Lower lobe of right lung (tissue), 2 donors: ENCODE results near the gene TAB3. TPM values are rescaled to one million over a fixed set of nuclear protein-coding genes. Genes with fewer than 3 reads are reported as not detected.

Source experiments
- ATAC-seq, 2 donors: fragments of 200-7000 bp; cut with Tn5 transposase; one replicate each; pipeline ENCODE4 v1.9.1; 2020 to 2022; ENCODE audit warnings: mild to moderate bottlenecking in 2 of 2, moderate library complexity in 2 of 2
- DNase-seq: peaks from one replicate; pipeline ENCODE4 v3.0.0-alpha.2; 2020
- H3K27ac ChIP-seq: fragments of 200-600 bp; one replicate; pipeline ENCODE4 v1.8.0; 2022
- H3K27me3 ChIP-seq: fragments of 200-600 bp; one replicate; pipeline ENCODE4 v1.8.0; 2022; ENCODE audit warnings: low read depth
- H3K36me3 ChIP-seq: fragments of 200-600 bp; one replicate; pipeline ENCODE4 v1.8.0; 2022; ENCODE audit warnings: mild to moderate bottlenecking
- H3K4me1 ChIP-seq: fragments of 200-600 bp; one replicate; pipeline ENCODE4 v1.8.0; 2022
- H3K4me3 ChIP-seq: fragments of 200-600 bp; one replicate; pipeline ENCODE4 v1.8.0; 2022; ENCODE audit warnings: mild to moderate bottlenecking
- H3K9me3 ChIP-seq: fragments of 200-600 bp; one replicate; pipeline ENCODE4 v1.8.0; 2022
- CTCF ChIP-seq: fragments of 200-600 bp; IDR thresholded peaks from one replicate; pipeline ENCODE4 v1.8.0; 2022; ENCODE audit warnings: antibody characterized with exemption, mild to moderate bottlenecking
- intact Hi-C: fragments of 100-400 bp; cut with DNase I; formaldehyde crosslinking; loops from one replicate; pipeline ENCODE4 v1.11.0; 2022
- total RNA-seq: library from RNA; stranded (reverse); fragmentation: NEBNext Ultra II Directional; extraction: Animal tissue kit (Norgen Biotek cat#: 25700); gene quantifications from one replicate; pipeline ENCODE4 v1.2.1, GENCODE V29; 2021
- donor health status: DM: no; HTN: yes; CAD: no; lungs with severe emphysema.

TAB3 gene
- total RNA-seq, 1 donor from 2014 or later: 23.3 TPM

- Histone ChIP-seq H3K9me3 (no peaks in the 10 kb centered on the region), H3K27me3 (no peaks in the 10 kb centered on the region), H3K4me3 (no peak overlapping the region), H3K27ac (no peak overlapping the region), H3K36me3 (no peaks in the 10 kb centered on the region), H3K4me1 (no peaks in the 10 kb centered on the region)
- DNase-seq (no peak), ATAC-seq (no peak)
- TF ChIP-seq CTCF: no peak
- intact Hi-C loops: no loop called here
Observed at GRCh38 chrX:30794497-30794896, 94.6 kb downstream of the TAB3 start.

DNA sequence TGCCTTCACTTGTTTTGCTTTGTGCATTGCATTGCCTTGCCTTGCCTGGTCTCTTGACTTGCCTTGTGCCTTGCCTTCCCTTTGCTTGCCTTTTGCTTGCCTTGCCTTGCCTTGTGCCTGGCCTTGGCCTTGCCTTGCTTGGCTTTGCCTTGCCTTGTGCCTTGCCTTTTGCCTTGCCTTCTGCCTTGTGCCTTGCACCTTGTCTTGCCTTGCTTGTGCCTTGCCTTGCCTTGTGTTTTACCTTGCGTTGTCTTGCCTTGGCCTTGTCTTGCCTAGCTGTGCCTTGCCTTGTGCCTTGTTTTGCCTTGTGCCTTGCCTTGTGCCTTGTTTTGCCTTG lies 95.3 kb downstream of the TAB3 start:
- DNase-seq (no peak), ATAC-seq (no peak)
- intact Hi-C loops: no loop called here
- Histone ChIP-seq H3K4me1 (no peaks in the 10 kb centered on the region), H3K27me3 (no peaks in the 10 kb centered on the region), H3K36me3 (no peaks in the 10 kb centered on the region), H3K9me3 (no peaks in the 10 kb centered on the region), H3K27ac (no peak overlapping the region), H3K4me3 (no peak overlapping the region)
- TF ChIP-seq CTCF: no peak

GRCh38 chrX:30793075-30793766 lies 95.8 kb downstream of the TAB3 start:
- ATAC-seq: no peak
- H3K27me3 ChIP-seq: no peaks in the 10 kb centered on the region
- DNase-seq: no peak
- no peak overlapping the region for H3K27ac ChIP-seq
- intact Hi-C loops: no loop called here
- no peak overlapping the region for H3K4me3 ChIP-seq
- no peak for TF ChIP-seq CTCF
- H3K9me3 ChIP-seq: no peaks in the 10 kb centered on the region
- H3K36me3 ChIP-seq: no peaks in the 10 kb centered on the region
- H3K4me1 ChIP-seq: no peaks in the 10 kb centered on the region

- intact Hi-C loops: no loop called here
- Histone ChIP-seq H3K27me3 (no peaks in the 10 kb centered on the region), H3K9me3 (no peaks in the 10 kb centered on the region), H3K4me1 (no peaks in the 10 kb centered on the region), H3K4me3 (no peak overlapping the region), H3K27ac (no peak overlapping the region), H3K36me3 (no peaks in the 10 kb centered on the region)
- DNase-seq (no peak), ATAC-seq (no peak)
- no peak for TF ChIP-seq CTCF
Observed at GRCh38 chrX:30791296-30792278, 97.5 kb downstream of the TAB3 start.

- no peaks in the 10 kb centered on the region for H3K27me3 ChIP-seq
- H3K36me3 ChIP-seq: no peaks in the 10 kb centered on the region
- intact Hi-C loops: no loop called here
- no peak overlapping the region for H3K4me3 ChIP-seq
- TF ChIP-seq CTCF: no peak
- H3K27ac ChIP-seq: no peak overlapping the region
- H3K4me1 ChIP-seq: no peaks in the 10 kb centered on the region
- H3K9me3 ChIP-seq: no peaks in the 10 kb centered on the region
- DNase-seq: no peak
- no peak for ATAC-seq
Observed at GRCh38 chrX:30787012-30787411, 102.0 kb downstream of the TAB3 start.
